ENCODE measurements around the gene DAGLA.

- TF ChIP-seq CTCF (conservative IDR thresholded peaks at IDR 0.05; ENCODE audit: low read depth, low read length) (no peak), EZH2 (IDR thresholded peaks at IDR 0.05; ENCODE audit: borderline replicate concordance, low read depth, low read length, poor library complexity, severe bottlenecking) (no peak)
Measured at GRCh38 chr11:61666684-61667297, 13.4 kb upstream of the DAGLA start.
